ENCODE results near the gene C1QTNF5.
A peak's percentile ranks its signal among the peaks of the same experiment; 100 is the strongest.

Gene C1QTNF5

GRCh38 chr11:119357074-119357473 lies 16.4 kb upstream of the C1QTNF5 start:
- no peak for DNase-seq

GRCh38 chr11:119356349-119357031 lies 15.8 kb upstream of the C1QTNF5 start:
- DNase-seq: peak; percentile 82

- no peak for DNase-seq
These were observed 14.6 kb upstream of the C1QTNF5 start for GRCh38 chr11:119355091-119355843.

- DNase-seq: no peak
These were observed 12.2 kb upstream of the C1QTNF5 start for GRCh38 chr11:119352857-119353260.

GRCh38 chr11:119351232-119351631 lies 10.5 kb upstream of the C1QTNF5 start:
- DNase-seq: no peak

- DNase-seq: no peak
These were observed 9.6 kb upstream of the C1QTNF5 start for GRCh38 chr11:119350302-119350701.

- DNase-seq: no peak
These were observed 7.4 kb upstream of the C1QTNF5 start for GRCh38 chr11:119347940-119348605.

- no peak for DNase-seq
These were observed 6.6 kb upstream of the C1QTNF5 start for GRCh38 chr11:119347242-119347641.

- no peak for DNase-seq
These were observed 5.9 kb upstream of the C1QTNF5 start, which contains the start of gene MFRP for GRCh38 chr11:119346605-119347004. Gene MFRP (minus strand): TSS chr11:119346705. CDS start chr11:119346513, 192 bp downstream.

GRCh38 chr11:119345685-119346084 lies 5.0 kb upstream of the C1QTNF5 start:
- no peak for DNase-seq

- no peak for DNase-seq
These were observed 3.8 kb upstream of the C1QTNF5 start for GRCh38 chr11:119344291-119345010.

GRCh38 chr11:119343726-119344125 lies 3.0 kb upstream of the C1QTNF5 start:
- no peak for DNase-seq

- no peak for DNase-seq
These were observed 1.9 kb upstream of the C1QTNF5 start for GRCh38 chr11:119342362-119343130.

GRCh38 chr11:119342023-119342300 lies 1.3 kb upstream of the C1QTNF5 start:
- DNase-seq: no peak

GRCh38 chr11:119341222-119342022 lies 739 bp upstream of the C1QTNF5 start:
- DNase-seq: no peak

- DNase-seq: peak; percentile 60
These were observed 921 bp downstream of the C1QTNF5 start for GRCh38 chr11:119339589-119340334.

GRCh38 chr11:119338965-119339588 lies 1.6 kb downstream of the C1QTNF5 start:
- DNase-seq: no peak

- DNase-seq: peak; percentile 81
These were observed 2.3 kb downstream of the C1QTNF5 start for GRCh38 chr11:119338318-119338890.

GRCh38 chr11:119337581-119338317 lies 2.9 kb downstream of the C1QTNF5 start:
- DNase-seq: no peak
